Endothelial cell of coronary artery (primary cell): ENCODE measurements around the gene OR6C1. TPM values are rescaled to one million over a fixed set of nuclear protein-coding genes. Genes with fewer than 3 reads are reported as not detected.

Source experiments
- total RNA-seq: library from RNA; depleted of rRNA; stranded (reverse); fragments of >200 nt; gene quantifications from 2 replicates; pipeline ENCODE4 v1.2.3, GENCODE V29; 2014

Gene OR6C1
- total RNA-seq: not detected in 2 replicates

GRCh38 chr12:55314043-55314442 is at the start of gene OR6C1:
Gene OR6C1 (plus strand): TSS chr12:55314343. CDS start chr12:55320600, 6,257 bp downstream.

GRCh38 chr12:55296469-55296868 is 17.7 kb upstream of the OR6C1 start, which contains the start of gene OR6C6:
Gene OR6C6 (minus strand): TSS chr12:55296569. CDS start chr12:55295232, 1,337 bp downstream.

GRCh38 chr12:55330446-55330845 is 16.3 kb downstream of the OR6C1 start, which contains the start of gene OR6C3:
Gene OR6C3 (plus strand): TSS chr12:55330746. CDS start chr12:55331701, 955 bp downstream.

GRCh38 chr12:55362675-55363074 is 48.5 kb downstream of the OR6C1 start, which contains the start of gene OR6C75:
Gene OR6C75 (plus strand): TSS chr12:55362975. CDS start chr12:55365111, 2,136 bp downstream.

Other genes with a start within 250 kb of the OR6C1 start
- not detected in 2 replicates for gene OR9K2, start 187.9 kb upstream of the OR6C1 start, total RNA-seq
- not detected in 2 replicates for gene OR10A7, start 93.3 kb upstream of the OR6C1 start, total RNA-seq
- gene OR6C74, start 69.7 kb upstream of the OR6C1 start, total RNA-seq: not detected in 2 replicates
- gene OR6C6, start 17.8 kb upstream of the OR6C1 start, total RNA-seq: not detected in 2 replicates
- not detected in 2 replicates for gene OR6C3, start 16.4 kb downstream of the OR6C1 start, total RNA-seq
- not detected in 2 replicates for gene OR6C75, start 48.6 kb downstream of the OR6C1 start, total RNA-seq
- gene OR6C65, start 86.2 kb downstream of the OR6C1 start, total RNA-seq: not detected in 2 replicates
- gene OR6C76, start 111.9 kb downstream of the OR6C1 start, total RNA-seq: not detected in 2 replicates
- gene OR6C2, start 129.7 kb downstream of the OR6C1 start, total RNA-seq: not detected in 2 replicates
- gene OR6C70, start 155.8 kb downstream of the OR6C1 start, total RNA-seq: not detected in 2 replicates
- not detected in 2 replicates for gene OR6C68, start 178.0 kb downstream of the OR6C1 start, total RNA-seq
- not detected in 2 replicates for gene OR6C4, start 235.3 kb downstream of the OR6C1 start, total RNA-seq